GM19395 (cell line): Measurements from ENCODE around the gene SNTG2.
"Not testable (repeated sequence)": the region's sequence is repeated elsewhere in the genome, so short reads cannot be mapped to it uniquely, and the experiment has no call there.

Source experiments
- ATAC-seq: cut with Tn5 transposase; IDR thresholded peaks from one replicate; pipeline ENCODE4 v1.9.1; 2021; ENCODE audit warnings: mild to moderate bottlenecking, moderate library complexity; ENCODE audit not compliant: unreplicated experiment

The SNTG2 gene

GRCh38 chr2:1353543-1353942, 402.9 kb downstream of the SNTG2 start:
- ATAC-seq: no peak

GRCh38 chr2:1360144-1360543, 409.5 kb downstream of the SNTG2 start:
- no peak for ATAC-seq

DNA sequence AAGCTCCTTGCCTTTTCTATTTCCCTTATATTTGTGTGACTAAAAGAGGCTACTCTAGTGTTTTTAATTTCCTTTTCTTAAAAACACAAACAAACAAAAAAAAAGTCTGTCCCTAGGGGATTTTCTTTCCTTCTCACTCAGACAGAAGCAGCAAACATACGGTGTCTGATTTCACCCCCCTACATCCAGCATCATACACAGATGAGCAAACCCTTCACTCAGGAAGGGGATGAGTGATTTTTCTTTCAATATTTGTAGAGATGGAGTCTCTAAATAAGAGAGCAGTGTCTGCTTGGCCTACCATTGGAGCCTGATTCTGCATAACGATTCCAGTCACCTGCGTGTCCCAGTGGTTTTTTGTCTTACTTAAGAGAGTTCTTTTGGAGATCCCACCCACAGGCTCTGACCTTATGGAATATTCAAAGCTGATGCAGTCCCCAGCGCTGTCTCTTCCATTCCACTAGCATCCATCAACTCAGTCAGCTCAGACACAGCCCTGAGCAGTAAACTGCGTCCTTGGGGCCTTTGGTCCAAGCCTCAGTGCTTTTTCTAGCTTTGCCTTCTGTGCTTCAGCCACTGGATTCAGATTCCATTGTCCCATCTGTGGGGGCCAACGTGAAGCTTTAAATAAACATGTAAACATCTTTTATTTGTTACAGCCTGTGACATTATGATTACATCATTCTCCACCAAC, 410.1 kb downstream of the SNTG2 start:
- no peak for ATAC-seq

GRCh38 chr2:1363367-1363766, 412.7 kb downstream of the SNTG2 start:
- no peak for ATAC-seq

DNA sequence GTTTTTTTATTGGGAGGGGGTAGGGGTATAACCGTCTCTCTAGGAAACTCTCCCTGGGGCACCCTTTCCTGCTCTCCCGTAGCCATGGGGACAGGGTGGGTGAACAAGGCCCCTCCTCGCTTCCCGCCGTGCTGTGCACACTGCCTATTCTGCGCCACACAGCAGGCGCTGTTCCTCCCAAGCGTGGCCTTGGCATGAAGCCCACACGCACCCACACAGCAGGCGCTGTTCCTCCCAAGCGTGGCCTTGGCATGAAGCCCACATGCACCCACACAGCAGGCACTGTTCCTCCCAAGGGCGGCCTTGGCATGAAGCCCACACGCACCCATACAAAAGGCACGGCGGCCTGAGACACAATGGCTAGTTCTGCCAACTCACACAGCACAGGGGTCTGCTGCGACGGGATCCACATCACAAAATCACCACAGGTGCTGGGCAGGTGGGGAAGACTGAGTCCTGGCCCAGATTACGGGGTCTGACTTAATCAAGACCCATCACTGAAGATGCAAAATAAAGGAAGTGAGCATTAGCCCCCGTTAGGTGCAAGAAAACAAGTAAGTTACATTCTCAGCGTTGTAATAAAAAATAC, 416.0 kb downstream of the SNTG2 start:
- ATAC-seq: no peak

GRCh38 chr2:1367601-1368000, 417.0 kb downstream of the SNTG2 start:
- ATAC-seq: no peak

DNA sequence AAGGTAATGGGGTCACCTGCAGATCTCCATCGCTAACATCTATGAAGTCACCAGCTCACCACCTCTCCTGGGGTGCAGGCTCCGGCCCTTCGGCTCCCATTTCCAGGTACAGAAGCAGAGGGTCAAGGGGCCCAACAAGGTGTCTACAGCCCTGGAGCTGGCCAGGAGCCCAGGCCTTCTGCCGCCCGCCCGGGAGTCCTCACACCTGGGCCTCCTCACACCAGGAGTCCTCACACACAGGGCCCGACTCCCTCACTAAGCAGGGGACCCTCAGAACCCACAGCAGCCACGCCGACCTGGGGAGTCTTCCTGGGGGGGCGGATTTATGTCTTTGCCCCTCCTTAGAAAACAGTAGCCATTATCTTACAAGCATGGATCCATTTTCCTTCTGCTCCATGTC, 419.3 kb downstream of the SNTG2 start:
- no peak for ATAC-seq

DNA sequence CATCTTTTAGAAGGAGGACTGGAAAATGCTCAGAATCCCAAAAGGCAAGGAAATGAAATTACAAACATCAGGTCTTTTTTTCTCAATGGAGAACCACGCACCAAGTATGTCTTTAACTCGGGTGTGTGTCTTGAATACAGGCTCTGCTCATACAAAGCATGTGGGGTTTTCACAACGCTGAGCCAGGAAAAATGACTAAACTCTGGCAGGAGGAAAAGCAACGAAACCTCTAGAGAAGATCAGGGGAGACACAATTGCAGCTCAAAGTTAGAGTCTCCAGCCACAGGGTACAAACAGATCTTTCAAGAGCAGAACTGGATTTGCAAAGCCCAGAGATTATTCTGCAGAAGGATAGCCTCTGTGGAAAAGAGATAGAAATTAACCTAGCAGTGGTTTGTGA, 419.8 kb downstream of the SNTG2 start:
- no peak for ATAC-seq

GRCh38 chr2:1371082-1371481, 420.4 kb downstream of the SNTG2 start:
- ATAC-seq: no peak

DNA sequence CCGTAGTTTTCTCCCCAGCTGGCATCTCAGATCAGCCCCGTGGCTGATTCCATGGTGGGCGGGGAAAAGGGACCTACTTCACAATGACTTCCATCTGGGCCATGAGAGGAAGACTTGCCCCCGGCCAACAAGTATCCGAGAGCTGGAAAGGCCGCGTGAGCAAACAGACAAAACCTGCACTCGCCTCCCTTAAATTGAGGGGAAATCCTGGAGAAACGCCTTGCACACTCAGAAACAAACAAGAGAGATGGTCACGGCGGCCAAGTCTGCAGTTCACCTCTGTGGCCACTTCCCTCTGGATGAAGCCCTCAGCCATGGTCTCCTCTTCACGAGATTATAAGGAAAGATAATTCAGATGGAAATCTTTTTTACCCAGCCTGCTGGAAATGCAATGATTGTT, 423.2 kb downstream of the SNTG2 start:
- ATAC-seq: no peak

DNA sequence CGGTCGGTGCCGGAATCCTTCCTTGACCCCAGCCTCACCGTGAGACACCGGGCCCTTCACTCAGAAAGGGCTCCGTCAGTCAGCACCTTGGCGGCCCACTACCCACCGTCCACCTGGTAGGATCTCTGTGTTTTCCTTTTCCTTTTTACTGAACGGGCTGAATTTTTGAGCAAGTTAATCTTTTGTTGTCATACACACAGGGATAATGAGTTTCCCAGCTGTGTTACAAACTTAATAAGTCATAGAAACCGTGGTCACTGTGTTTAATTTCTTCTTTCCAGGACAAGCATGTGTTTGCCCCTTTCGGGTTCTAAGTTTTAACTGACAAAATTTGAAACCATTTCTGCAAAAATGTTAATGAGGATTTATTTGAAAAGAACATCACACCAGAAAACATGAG, 423.6 kb downstream of the SNTG2 start:
- ATAC-seq: no peak

DNA sequence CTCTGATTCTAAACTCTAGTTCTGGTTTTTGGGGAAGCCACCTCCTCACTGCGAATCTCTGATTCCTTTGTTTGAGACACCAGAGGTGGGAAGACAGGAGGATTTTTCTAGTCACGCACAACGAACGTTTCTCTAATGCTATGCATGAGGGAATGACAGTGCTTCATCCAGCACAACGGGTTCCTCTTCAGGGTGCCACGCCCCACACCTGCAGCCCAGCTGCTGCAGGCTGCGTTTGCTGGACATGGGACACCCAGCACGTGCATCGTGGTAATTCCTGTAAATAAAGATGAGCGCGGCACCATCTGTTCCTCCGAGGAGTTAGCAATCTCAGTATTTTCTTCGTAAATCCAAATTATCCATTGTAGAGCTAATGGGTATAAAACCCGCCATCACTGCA, 425.1 kb downstream of the SNTG2 start:
- ATAC-seq: no peak

GRCh38 chr2:1377473-1377872, 426.8 kb downstream of the SNTG2 start:
- no peak for ATAC-seq

DNA sequence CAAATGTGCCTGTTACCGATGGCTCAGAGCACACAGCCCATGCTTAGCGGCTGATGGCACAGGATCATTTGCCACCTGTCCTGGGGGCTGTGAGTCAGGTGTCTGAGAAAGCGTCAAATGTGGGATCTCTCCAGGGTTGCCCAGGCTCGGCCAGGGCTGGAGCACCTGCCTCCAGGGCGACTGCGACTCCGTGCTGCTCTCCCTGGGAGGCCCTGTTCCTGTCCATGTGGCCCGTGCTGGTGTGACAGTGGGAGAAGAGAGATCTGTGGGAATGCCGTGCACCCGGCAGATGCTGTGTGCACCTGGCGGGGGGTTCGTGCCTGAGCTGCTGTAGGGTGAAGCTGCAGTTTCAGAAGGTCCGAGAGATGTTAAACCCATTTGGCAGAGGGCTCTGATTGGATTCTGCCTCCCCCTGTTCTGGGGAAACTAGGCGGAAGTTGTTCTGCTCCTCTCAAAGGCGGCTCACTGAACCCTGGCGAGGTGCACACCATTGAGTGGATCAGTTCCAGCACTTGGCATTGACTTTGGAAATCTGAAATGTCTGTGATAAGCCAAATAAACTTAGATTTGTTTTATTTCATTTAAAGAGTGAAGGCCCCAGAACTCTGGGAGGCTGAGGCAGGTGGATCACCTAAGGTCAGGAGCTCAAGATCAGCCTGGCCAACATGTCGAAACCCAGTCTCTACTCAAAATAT, 428.0 kb downstream of the SNTG2 start:
- no peak for ATAC-seq

GRCh38 chr2:1381644-1382043, 431.0 kb downstream of the SNTG2 start:
- no peak for ATAC-seq

DNA sequence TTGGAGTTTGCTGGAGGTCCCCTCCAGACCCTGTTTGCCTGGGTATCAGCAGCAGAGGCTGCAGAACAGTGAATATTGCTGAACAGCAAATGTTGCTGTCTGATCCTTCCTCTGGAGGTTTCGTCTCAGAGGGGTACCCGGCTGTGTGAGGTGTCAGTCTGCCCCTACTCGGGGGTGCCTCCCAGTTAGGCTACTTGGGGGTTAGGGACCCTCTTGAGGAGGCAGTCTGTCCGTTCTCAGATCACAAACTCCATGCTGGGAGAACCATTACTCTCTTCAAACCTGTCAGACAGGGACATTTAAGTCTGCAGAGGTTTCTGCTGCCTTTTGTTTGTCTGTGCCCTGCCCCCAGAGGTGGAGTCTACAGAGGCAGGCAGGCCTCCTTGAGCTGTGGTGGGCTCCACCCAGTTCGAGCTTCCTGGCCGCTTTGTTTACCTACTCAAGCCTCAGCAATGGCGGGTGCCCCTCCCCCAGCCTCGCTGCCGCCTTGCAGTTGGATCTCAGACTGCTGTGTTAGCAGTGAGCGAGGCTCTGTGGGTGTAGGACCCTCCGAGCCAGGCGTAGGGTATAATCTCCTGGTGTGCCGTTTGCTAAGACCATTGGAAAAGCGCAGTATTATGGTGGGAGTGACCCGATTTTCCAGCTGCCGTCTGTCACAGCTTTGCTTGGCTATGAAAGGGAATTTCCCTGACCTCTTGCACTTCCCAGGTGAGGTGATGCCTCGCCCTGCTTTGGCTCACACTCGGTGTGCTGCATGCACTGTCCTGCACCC, 437.5 kb downstream of the SNTG2 start:
- ATAC-seq: not testable (repeated sequence)

DNA sequence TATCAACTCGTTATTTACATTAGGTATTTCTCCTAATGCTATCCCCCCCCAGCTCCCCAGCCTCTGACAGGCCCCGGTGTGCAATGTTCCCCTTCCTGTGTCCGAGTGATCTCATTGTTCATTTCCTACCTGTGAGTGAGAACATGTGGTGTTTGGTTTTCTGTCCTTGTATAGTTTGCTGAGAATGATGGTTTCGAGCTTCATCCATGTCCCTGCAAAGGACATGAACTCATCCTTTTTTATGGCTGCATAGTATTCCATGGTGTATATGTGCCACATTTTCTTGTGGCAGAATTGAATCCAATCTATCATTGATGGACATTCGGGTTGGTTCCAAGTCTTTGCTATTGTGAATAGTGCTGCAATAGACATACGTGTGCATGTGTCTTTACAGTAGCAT, 439.5 kb downstream of the SNTG2 start:
- ATAC-seq: not testable (repeated sequence)

GRCh38 chr2:1393321-1393720, 442.7 kb downstream of the SNTG2 start:
- ATAC-seq: no peak

DNA sequence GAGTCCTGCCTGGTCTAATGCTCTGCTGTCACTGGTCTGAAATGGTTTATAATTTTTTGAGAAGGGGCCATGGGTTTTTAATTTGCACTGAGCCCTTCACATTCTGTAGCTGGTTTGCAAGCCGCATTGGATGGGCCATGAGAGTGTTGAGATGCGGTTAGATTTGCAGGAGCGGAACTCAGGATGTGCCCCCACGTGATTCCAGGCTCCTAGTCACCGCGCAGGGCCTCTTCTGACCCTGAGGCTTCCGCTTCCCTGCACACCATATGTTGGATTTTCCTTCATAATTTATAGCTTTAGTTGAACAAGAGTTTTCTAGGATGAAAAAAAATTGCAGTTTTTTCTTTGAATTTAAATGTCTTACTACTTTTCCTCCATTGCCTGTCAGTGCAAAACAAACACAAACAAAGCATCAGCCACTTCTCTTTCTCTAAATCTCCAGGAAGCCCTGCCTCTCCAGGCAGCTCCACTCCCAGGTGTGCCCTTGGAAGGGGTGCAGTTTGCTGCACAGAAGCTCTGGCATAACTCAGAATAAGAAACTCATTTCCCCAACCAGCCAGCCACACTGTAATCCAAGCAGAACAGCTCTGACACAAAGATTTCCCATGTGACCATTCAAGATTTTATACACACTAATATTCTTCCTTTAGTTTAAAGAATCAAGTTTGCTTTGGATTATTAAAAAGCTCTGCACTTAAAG, 444.2 kb downstream of the SNTG2 start:
- ATAC-seq: no peak

DNA sequence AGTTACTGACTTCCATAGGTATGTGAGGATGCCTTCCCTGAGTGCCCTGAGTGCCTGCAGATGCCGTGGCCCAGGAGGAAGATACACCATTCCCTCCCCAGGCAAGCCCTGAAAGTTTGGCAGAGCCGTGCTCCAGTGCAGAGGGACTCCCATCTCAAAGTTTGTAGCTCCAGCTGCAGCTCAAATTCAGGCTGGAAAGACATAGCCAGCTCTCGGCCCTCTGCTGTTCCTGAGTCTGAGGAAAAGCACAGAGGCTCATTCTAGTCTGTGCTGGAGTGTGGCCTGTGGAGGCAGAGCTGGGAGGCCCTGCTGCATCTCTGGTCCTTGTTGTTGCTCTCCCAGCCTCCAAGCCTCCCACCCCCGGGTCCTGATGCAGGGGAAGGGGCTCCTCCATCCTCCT, 446.7 kb downstream of the SNTG2 start:
- no peak for ATAC-seq

GRCh38 chr2:1398191-1398590, 447.5 kb downstream of the SNTG2 start:
- ATAC-seq: no peak
